SH-SY5Y (cell line): ENCODE results near the gene RASGEF1C.

ENCODE experiments used
- GATA2 ChIP-seq: IDR thresholded peaks from 2 replicates; pipeline ENCODE4 v1.6.1; 2011; ENCODE audit warnings: mild to moderate bottlenecking, low read depth, low read length
- GATA3 ChIP-seq: IDR thresholded peaks from 2 replicates; pipeline ENCODE4 v1.6.1; 2011; ENCODE audit warnings: low read depth, mild to moderate bottlenecking, low read length, moderate library complexity

GRCh38 chr5:180159756-180160155 lies 49.3 kb downstream of the RASGEF1C start:
- TF ChIP-seq GATA2 (no peak), GATA3 (no peak)
